K562 (cell line): ENCODE measurements around the gene KIF6. TPM values are rescaled to one million over a fixed set of nuclear protein-coding genes. Genes with fewer than 3 reads are reported as not detected.

ENCODE experiments used
- ATAC-seq: fragments of 200-7000 bp; cut with Tn5 transposase; 3 replicates; pipeline ENCODE4 v1.9.1; 2020; ENCODE audit warnings: moderate library complexity
- BruUV-seq: library from RNA; stranded (reverse); fragments of 400-500 nt; replicated peaks from 2 replicates; lab custom pipeline; 2021; lab: Mats Ljungman, UMichigan
- CTCF ChIA-PET: fragments of 300-600 bp; formaldehyde crosslinking; extraction: SDS; loops from one replicate; lab custom pipeline; 2021; ENCODE audit warnings: low intra/inter-chr PET ratio; lab: Yijun Ruan, JAX
- POLR2A ChIA-PET: fragments of 300-600, 350-650 bp; sonication (Branson Sonifier 250); formaldehyde crosslinking; extraction: SDS; loops from one replicate; lab custom pipeline; 2021; ENCODE audit warnings: antibody characterized with exemption, inconsistent platforms; lab: Yijun Ruan, JAX
- DNase-seq, 4 experiments: peaks; one replicate each; pipeline versions ENCODE4 v3.0.0 to v3.0.0-alpha.2; 2011 to 2018; ENCODE audit warnings: low spot score in 3 of 4, mixed read lengths in 3 of 4; ENCODE audit errors: extremely low read depth in 1 of 4
- FAIRE-seq: peaks from 2 replicates; lab custom pipeline; 2011; peaks lifted over from hg19 to GRCh38; lab: Jason Lieb, UNC
- H2AFZ ChIP-seq: 2 replicates; pipeline ENCODE4 v1.6.0; 2011; ENCODE audit warnings: low read depth, low read length, control low read depth, inconsistent platforms
- H3K27ac ChIP-seq: fragments of 200-600 bp; 3 replicates; pipeline ENCODE4 v1.8.0; 2011; ENCODE audit warnings: low read depth, mild to moderate bottlenecking, control low read depth, inconsistent platforms, low read length, moderate library complexity, mixed read lengths; ENCODE audit errors: extremely low read depth
- H3K27me3 ChIP-seq, 2 experiments: fragments of 300-600 bp in 1 of 2; 2 replicates in 1 of 2; 3 replicates in 1 of 2; pipeline versions ENCODE4 v1.6.0 to v1.8.0; 2011; ENCODE audit warnings: inconsistent platforms in 2 of 2, low read length in 2 of 2, mild to moderate bottlenecking in 1 of 2, mixed read lengths in 1 of 2, moderate library complexity in 1 of 2; ENCODE audit not compliant: control insufficient read depth in 2 of 2, insufficient read depth in 2 of 2
- H3K36me3 ChIP-seq: fragments of 300-600 bp; 3 replicates; pipeline ENCODE4 v1.8.0; 2011; ENCODE audit warnings: mild to moderate bottlenecking, low read length, inconsistent platforms; ENCODE audit not compliant: control insufficient read depth, insufficient read depth
- H3K4me1 ChIP-seq, 2 experiments: fragments of 200-600 bp in 1 of 2; replicated peaks in 1 of 2; 2 replicates in 1 of 2; 3 replicates in 1 of 2; pipeline versions ENCODE4 v1.5.1 to v1.8.0; 2011; ENCODE audit warnings: inconsistent platforms in 2 of 2, low read length in 2 of 2, mild to moderate bottlenecking in 1 of 2, mixed read lengths in 1 of 2, moderate library complexity in 1 of 2; ENCODE audit not compliant: control insufficient read depth in 2 of 2, insufficient read depth in 2 of 2
- H3K4me2 ChIP-seq: 2 replicates; pipeline ENCODE4 v1.6.1; 2011; ENCODE audit warnings: low read length, control low read depth, inconsistent platforms, mixed read lengths; ENCODE audit not compliant: insufficient read depth
- H3K4me3 ChIP-seq: fragments of 200-600 bp; sonication (generic), shearing (Covaris generic); 2 replicates; pipeline ENCODE4 v1.5.1; 2016; ENCODE audit warnings: control low read depth, inconsistent platforms
- H3K79me2 ChIP-seq: fragments of 200-600 bp; 3 replicates; pipeline ENCODE4 v1.8.0; 2011; ENCODE audit warnings: low read length, inconsistent platforms; ENCODE audit not compliant: control insufficient read depth, insufficient read depth
- H3K9ac ChIP-seq, 2 experiments: 2 replicates each; pipeline versions ENCODE4 v1.6.0 to v1.6.1; 2011; ENCODE audit warnings: low read depth in 2 of 2, low read length in 2 of 2, control low read depth in 1 of 2, inconsistent platforms in 1 of 2, mild to moderate bottlenecking in 1 of 2, mixed read lengths in 1 of 2; ENCODE audit not compliant: insufficient read depth in 1 of 2
- H3K9me1 ChIP-seq: one replicate; pipeline ENCODE4 v1.6.0; 2011; ENCODE audit warnings: inconsistent platforms, mild to moderate bottlenecking, low read length, moderate library complexity; ENCODE audit not compliant: control insufficient read depth, insufficient read depth
- H3K9me3 ChIP-seq: replicated peaks from 2 replicates; pipeline ENCODE4 v1.5.1; 2011; ENCODE audit warnings: low read depth, low read length, inconsistent platforms; ENCODE audit not compliant: control insufficient read depth, insufficient read depth
- H4K20me1 ChIP-seq: replicated peaks from 2 replicates; pipeline ENCODE4 v1.6.1; 2011; ENCODE audit warnings: low read length, inconsistent platforms, mixed read lengths; ENCODE audit not compliant: control insufficient read depth, insufficient read depth
- ARID1B ChIP-seq: fragments of 450-650 bp; IDR thresholded peaks from 2 replicates; pipeline ENCODE4 v1.6.1; 2016; ENCODE audit warnings: antibody characterized with exemption, mild to moderate bottlenecking, inconsistent platforms
- CHCHD3 ChIP-seq: fragments of 250-450 bp; sonication (Bioruptor Pico); IDR thresholded peaks from 2 replicates; pipeline ENCODE4 v2.1.2; 2022; ENCODE audit warnings: mild to moderate bottlenecking
- HLTF ChIP-seq: fragments of 450-650 bp; IDR thresholded peaks from 2 replicates; pipeline ENCODE4 v1.6.1; 2016
- SOX6 ChIP-seq: fragments of 450-650 bp; IDR thresholded peaks from 2 replicates; pipeline ENCODE4 v1.6.1; 2014; ENCODE audit warnings: mild to moderate bottlenecking
- TAF7 ChIP-seq: fragments of 450-650 bp; IDR thresholded peaks from 2 replicates; pipeline ENCODE4 v1.6.1; 2016; ENCODE audit warnings: missing genetic modification characterization, missing compliant biosample characterization
- ZBTB7A ChIP-seq: IDR thresholded peaks from 2 replicates; pipeline ENCODE4 v1.6.1; 2011; ENCODE audit warnings: low read depth, mild to moderate bottlenecking, low read length, moderate library complexity, borderline replicate concordance; ENCODE audit not compliant: control insufficient read depth
- ZNF561 ChIP-seq: fragments of 450-650 bp; formaldehyde crosslinking; conservative IDR thresholded peaks from 2 replicates; pipeline ENCODE4 v1.4.0; 2020; ENCODE audit warnings: mild to moderate bottlenecking, moderate library complexity
- WGBS: fragments of 100-300 bp; shearing (Covaris generic); methylation state at CpG from one replicate; pipeline ENCODE4 v1.1.6; 2016; ENCODE audit warnings: low coverage, mixed read lengths; ENCODE audit not compliant: insufficient coverage; ENCODE audit errors: missing lambda C conversion rate; 5-methylcytosine and 5-hydroxymethylcytosine counted together
- in situ Hi-C: fragments of 300-500 bp; cut with MboI; formaldehyde crosslinking; loops from 4 replicates; pipeline ENCODE4 v1.15.0; 2018; ENCODE audit warnings: inconsistent platforms, mixed read lengths
- intact Hi-C: fragments of 100-400 bp; cut with micrococcal nuclease; formaldehyde crosslinking; loops from 2 replicates; pipeline ENCODE4 v1.14.2; 2022
- polyA plus RNA-seq, 8 experiments: library from polyadenylated mRNA; depleted of rRNA in 4 of 8; stranded (reverse) in 5 of 8; unstranded in 3 of 8; fragments of >200 nt; fragmentation: Nextera tagmentation in 2 of 8; fragmentation: Illumina TruSeq in 1 of 8; extraction: Ambion mirVana in 2 of 8; extraction: Trizol in 1 of 8; gene quantifications; 2 replicates each; pipeline versions ENCODE4 v1.2.1 to v1.2.3, GENCODE V29; 2011 to 2014; ENCODE audit warnings: inconsistent platforms in 1 of 8, missing spikeins in 1 of 8
- total RNA-seq, 7 experiments: library from RNA; depleted of rRNA in 6 of 7; stranded (reverse); fragments of >200 nt in 6 of 7; fragmentation: Illumina TruSeq in 2 of 7; extraction: Trizol in 2 of 7; gene quantifications; 2 replicates each; pipeline versions ENCODE4 v1.2.1 to v1.2.3, GENCODE V29; 2011 to 2021; ENCODE audit warnings: low replicate concordance in 1 of 7
- TF ChIP-seq, protein P1 (sequence below), 2 experiments: fragments of 200-800 bp in 1 of 2; sonication (Bioruptor generic) in 1 of 2; sonication (generic) in 1 of 2; formaldehyde crosslinking in 1 of 2; IDR thresholded peaks in 1 of 2; conservative IDR thresholded peaks in 1 of 2; 2 replicates each; pipeline versions ENCODE4 v1.5.0 to v1.6.1; 2016 to 2020; ENCODE audit warnings: missing compliant biosample characterization in 1 of 2, missing genetic modification characterization in 1 of 2, missing genetic modification reagents in 1 of 2

The KIF6 gene
- total and polyA plus RNA-seq, 9 of the 15 experiments (the other 6 are each of a cell fraction or from before 2014, with no cell fraction given): not detected

DNA sequence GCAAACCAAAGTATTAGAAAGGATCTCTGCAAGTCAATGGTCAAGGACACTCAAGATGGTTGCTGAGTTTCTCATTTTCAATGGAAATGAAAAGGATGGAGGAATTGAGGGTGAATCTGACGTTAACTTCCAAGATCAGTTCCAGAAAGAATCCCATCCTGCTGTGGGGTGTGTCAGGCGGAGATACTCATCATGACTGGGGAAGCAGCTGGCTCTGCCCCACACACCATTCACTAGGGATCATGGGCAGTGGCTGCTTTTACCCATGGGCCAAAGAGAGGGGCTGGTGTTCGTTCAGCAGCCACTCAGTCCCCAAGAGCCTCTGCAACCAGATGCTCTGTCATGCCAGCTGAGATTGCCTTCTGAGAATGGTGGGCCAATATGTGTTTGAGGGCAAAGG lies 300.4 kb downstream of the KIF6 start:
- H3K4me1 ChIP-seq: no peaks in the 10 kb centered on the region
- ATAC-seq (no peak), DNase-seq (no peak), FAIRE-seq (no peak)
- no peak overlapping the region for H3K27ac ChIP-seq
- BruUV-seq: no TSS peak
- H3K4me2 ChIP-seq: no peak overlapping the region
- 2% methylated on average over 3 of the region's 3 CpGs for WGBS
- TF ChIP-seq ZNF561 (no peak), HLTF (no peak), ZBTB7A (no peak), SOX6 (no peak), ARID1B (no peak), TAF7 (tag) (no peak)
- intact Hi-C loops (no loop called here), in situ Hi-C loops (no loop called here)
- H3K27me3 ChIP-seq: peaks cover 9 to 32% of the 10 kb centered on the region in 2 experiments; a peak in 3 of 5 replicates
- POLR2A ChIA-PET: no interaction called here
- H2AFZ ChIP-seq: no peak overlapping the region
- no peaks in the 10 kb centered on the region for H3K36me3 ChIP-seq
- no peaks in the 10 kb centered on the region for H3K9me1 ChIP-seq
- H3K4me3 ChIP-seq: no peak overlapping the region
- H4K20me1 ChIP-seq: no peaks in the 10 kb centered on the region
- no peaks in the 10 kb centered on the region for H3K79me2 ChIP-seq
- CTCF ChIA-PET: no interaction called here
- no peak overlapping the region for H3K9ac ChIP-seq
- H3K9me3 ChIP-seq: no peaks in the 10 kb centered on the region

DNA sequence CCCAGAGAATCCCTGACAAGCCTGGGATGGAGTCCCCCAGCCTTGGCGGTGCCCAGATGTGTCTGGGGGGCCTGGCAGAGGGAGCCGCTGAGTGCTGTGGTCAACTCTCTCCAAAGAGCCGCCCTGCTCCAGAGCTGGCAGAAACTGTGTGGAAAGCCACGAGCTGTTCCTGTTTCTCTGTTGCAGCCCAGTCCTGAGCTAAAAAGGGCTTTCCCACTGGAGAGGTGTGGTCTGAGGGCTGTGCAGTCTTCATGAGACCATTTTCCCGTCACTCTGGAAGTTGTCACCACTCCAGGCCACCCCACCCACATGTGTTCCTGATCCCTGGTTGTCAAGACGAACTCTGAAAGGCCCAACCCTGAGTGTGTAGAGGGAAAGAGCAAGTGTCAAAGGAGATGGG lies 303.0 kb downstream of the KIF6 start:
- H3K9me1 ChIP-seq: no peaks in the 10 kb centered on the region
- H3K9me3 ChIP-seq: no peaks in the 10 kb centered on the region
- H3K27ac ChIP-seq: no peak overlapping the region
- no peaks in the 10 kb centered on the region for H3K79me2 ChIP-seq
- no peaks in the 10 kb centered on the region for H3K36me3 ChIP-seq
- no TSS peak for BruUV-seq
- H3K4me1 ChIP-seq: no peaks in the 10 kb centered on the region
- no peak overlapping the region for H2AFZ ChIP-seq
- in situ Hi-C loops: no loop called here
- H4K20me1 ChIP-seq: no peaks in the 10 kb centered on the region
- no peak for FAIRE-seq
- 0% methylated on average over 6 of the region's 6 CpGs for WGBS
- no peak for ATAC-seq
- intact Hi-C loops: no loop called here
- H3K4me2 ChIP-seq: no peak overlapping the region
- CTCF ChIA-PET: no interaction called here
- no peak for DNase-seq
- TF ChIP-seq, protein P1, sequence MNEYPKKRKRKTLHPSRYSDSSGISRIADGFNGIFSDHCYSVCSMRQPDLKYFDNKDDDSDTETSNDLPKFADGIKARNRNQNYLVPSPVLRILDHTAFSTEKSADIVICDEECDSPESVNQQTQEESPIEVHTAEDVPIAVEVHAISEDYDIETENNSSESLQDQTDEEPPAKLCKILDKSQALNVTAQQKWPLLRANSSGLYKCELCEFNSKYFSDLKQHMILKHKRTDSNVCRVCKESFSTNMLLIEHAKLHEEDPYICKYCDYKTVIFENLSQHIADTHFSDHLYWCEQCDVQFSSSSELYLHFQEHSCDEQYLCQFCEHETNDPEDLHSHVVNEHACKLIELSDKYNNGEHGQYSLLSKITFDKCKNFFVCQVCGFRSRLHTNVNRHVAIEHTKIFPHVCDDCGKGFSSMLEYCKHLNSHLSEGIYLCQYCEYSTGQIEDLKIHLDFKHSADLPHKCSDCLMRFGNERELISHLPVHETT (CRISPR knock-in tag; conservative IDR thresholded peaks at IDR 0.05 in 1 of 2, IDR thresholded peaks at IDR 0.05 in 1 of 2): no peak
- TF ChIP-seq CHCHD3 (CRISPR knock-in tag): no peak
- POLR2A ChIA-PET: no interaction called here
- no peak overlapping the region for H3K9ac ChIP-seq
- H3K4me3 ChIP-seq: no peak overlapping the region
- H3K27me3 ChIP-seq: peaks cover 10 to 28% of the 10 kb centered on the region in 2 experiments; a peak in 3 of 5 replicates
